GM12892 (cell line): ENCODE data around the gene CLEC16A.

Source experiments
- POLR2A ChIP-seq: IDR thresholded peaks from 2 replicates; pipeline ENCODE4 v1.6.1; 2011; ENCODE audit warnings: low read depth, low read length, control low read depth
- POLR2AphosphoS5 ChIP-seq: IDR thresholded peaks from 2 replicates; pipeline ENCODE4 v1.6.1; 2011; ENCODE audit warnings: low read depth, low read length, control low read depth
- TAF1 ChIP-seq: IDR thresholded peaks from 2 replicates; pipeline ENCODE4 v1.6.1; 2011; ENCODE audit warnings: low read depth, mild to moderate bottlenecking, control low read depth, low read length, borderline replicate concordance

DNA sequence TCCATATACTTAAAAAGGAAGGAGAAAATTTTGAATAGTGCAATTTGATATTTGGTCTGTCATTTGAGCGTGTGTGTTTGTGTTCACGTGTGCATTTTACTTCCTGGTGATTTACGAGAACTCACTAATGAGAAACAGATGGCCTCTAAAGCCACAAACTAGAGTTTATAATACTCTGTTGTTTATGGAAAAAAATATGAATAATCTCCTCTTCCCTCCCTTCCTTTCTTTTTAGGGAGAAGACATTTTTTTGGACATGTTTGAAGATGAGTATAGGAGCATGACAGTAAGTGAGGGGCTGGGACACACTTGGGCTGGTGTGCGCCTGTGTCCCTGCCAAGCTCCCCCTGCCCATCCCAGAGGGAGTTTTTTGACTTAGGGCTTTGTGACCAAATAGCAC, 102.7 kb downstream of the CLEC16A start:
- TF ChIP-seq POLR2A (no peak), POLR2AphosphoS5 (no peak), TAF1 (no peak)
